Mesodermal cell (in vitro differentiated cells): ENCODE results near the gene TPSD1.
"Not testable (repeated sequence)": the region's sequence is repeated elsewhere in the genome, so short reads cannot be mapped to it uniquely, and the experiment has no call there.

Experiments used
- H3K27ac ChIP-seq: 2 replicates; pipeline ENCODE4 v1.7.0; 2013; ENCODE audit warnings: mild to moderate bottlenecking, low read depth, low read length, moderate library complexity; ENCODE audit not compliant: severe bottlenecking
- H3K36me3 ChIP-seq: 2 replicates; pipeline ENCODE4 v1.7.1; 2013; ENCODE audit warnings: mild to moderate bottlenecking, low read length, moderate library complexity; ENCODE audit not compliant: control insufficient read depth, insufficient read depth
- H3K4me1 ChIP-seq: one replicate; pipeline ENCODE4 v1.7.1; 2013; ENCODE audit warnings: mild to moderate bottlenecking, low read length; ENCODE audit not compliant: insufficient read depth, control insufficient read depth, poor library complexity, severe bottlenecking
- H3K4me3 ChIP-seq: 2 replicates; pipeline ENCODE4 v1.7.0; 2013; ENCODE audit warnings: low read length, control low read depth, mild to moderate bottlenecking; ENCODE audit not compliant: insufficient read depth, poor library complexity, severe bottlenecking; ENCODE audit errors: extremely low read depth
- H3K9me3 ChIP-seq: 2 replicates; pipeline ENCODE4 v1.7.1; 2013; ENCODE audit warnings: mild to moderate bottlenecking, low read length, moderate library complexity; ENCODE audit not compliant: control insufficient read depth
- WGBS, 2 experiments: methylation state at CpG; one replicate each; pipeline ENCODE4 v1.1.5; 2013; ENCODE audit warnings: missing lambda C conversion rate in 2 of 2; ENCODE audit not compliant: insufficient coverage in 2 of 2; 5-methylcytosine and 5-hydroxymethylcytosine counted together

TPSD1 gene

DNA sequence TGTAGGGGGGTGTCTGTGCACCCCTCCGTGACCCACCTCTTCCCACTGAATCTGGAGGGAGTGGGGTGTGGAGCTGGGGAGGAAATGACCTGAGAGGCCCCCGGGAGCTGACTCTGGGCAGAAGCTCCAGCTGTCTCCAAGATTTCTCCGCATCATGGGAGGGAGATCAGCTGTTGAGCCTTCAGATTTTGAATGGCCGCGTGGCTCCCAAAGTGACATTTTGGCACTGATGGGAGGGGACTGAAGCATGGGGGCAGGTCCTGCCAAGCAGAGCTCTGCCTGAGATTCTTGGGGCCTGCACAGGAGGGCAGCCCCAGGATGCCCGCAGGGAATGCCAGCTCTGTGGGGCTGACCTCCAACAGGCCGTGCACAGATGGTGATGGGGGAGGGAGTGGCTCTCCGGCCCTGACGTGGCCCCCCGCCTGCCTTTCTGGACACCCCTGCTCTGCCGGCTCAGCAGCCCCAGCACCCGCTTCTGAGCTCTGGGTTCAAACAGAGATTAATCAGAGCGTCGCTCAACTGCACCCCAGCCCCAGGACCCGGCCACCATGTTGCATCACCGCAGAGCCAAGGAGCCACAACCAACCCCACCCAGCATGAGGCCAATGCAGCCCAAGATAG, 28.2 kb downstream of the TPSD1 start:
- Histone ChIP-seq H3K4me1 (peaks cover 8% of the 10 kb centered on the region), H3K9me3 (no peaks in the 10 kb centered on the region), H3K4me3 (no peak overlapping the region), H3K27ac (no peak overlapping the region), H3K36me3 (no peaks in the 10 kb centered on the region)
- 83 to 92% methylated on average over 10 to 13 of the region's 16 CpGs for WGBS, 2 experiments

GRCh38 chr16:1285669-1286512, 30.0 kb downstream of the TPSD1 start:
- Histone ChIP-seq H3K4me1 (peaks cover 13% of the 10 kb centered on the region), H3K9me3 (no peaks in the 10 kb centered on the region), H3K36me3 (no peaks in the 10 kb centered on the region), H3K4me3 (no peak overlapping the region), H3K27ac (no peak overlapping the region)
- 86% methylated on average over 32 to 35 of the region's 38 CpGs for WGBS, 2 experiments

DNA sequence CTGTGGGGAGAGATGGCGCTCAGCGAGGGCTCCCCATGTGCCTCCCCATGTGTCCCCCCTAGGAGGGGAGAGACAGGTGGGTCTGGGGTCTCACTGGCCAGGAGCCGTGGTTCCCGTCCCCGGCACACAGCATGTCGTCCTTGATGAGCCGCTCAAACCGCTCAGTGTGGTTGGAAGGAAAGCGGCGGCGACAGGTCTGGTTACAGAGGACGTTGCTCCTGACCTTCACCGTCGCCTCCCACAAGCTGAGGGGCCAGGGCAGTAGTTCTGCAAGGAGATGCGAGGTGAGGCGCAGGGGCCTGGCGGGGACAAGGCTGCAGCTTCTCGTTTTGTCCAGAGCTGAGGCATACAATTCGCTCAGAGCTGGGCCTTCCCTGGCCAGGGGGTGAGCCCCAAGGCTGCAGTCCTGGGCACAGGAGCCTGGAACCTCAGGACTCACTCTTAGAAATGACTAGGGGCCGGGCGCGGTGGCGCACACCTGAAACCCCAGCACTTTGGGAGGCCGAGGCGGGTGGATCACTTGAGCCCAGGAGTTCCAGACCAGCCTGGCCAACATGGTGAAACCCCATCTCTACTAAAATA, 30.7 kb downstream of the TPSD1 start:
- Histone ChIP-seq H3K36me3 (no peaks in the 10 kb centered on the region), H3K27ac (no peak overlapping the region), H3K4me3 (no peak overlapping the region), H3K4me1 (peaks cover 13% of the 10 kb centered on the region), H3K9me3 (no peaks in the 10 kb centered on the region)
- 82 to 90% methylated on average over 22 to 24 of the region's 25 CpGs for WGBS, 2 experiments

DNA sequence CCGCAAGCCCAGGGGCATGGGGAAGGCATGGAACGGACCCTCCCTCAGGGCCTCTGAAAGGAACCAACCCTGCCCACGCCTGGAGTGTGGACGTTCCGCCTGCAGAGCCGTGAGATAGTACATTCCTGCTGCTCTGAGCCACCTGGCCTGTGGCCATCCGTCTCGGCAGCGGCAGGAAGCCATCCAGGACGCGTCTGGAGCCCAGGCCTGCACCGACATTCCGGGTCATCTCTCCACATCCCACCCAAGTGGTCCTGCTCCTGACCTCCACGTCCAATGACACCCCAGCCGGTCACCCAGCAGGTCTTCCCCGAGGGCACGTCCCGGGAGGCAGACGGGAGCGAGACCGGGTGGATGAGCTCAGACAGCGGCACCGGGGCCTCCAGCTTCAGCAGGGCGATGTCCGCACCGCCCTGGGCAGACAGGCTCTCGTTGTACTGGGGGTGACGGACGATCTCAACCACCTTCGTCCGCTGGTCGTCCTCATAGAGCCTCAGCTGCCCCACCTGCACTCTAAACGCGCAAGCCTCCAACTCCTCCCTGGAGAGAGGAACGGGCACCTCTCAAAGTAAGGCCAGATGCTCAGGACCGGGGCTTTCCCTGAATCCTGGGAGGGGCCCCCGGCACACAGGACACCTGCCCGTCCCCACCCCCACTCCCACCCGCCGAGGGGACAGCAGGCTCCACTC, 32.3 kb downstream of the TPSD1 start:
- Histone ChIP-seq H3K9me3 (no peaks in the 10 kb centered on the region), H3K4me1 (peaks cover 12% of the 10 kb centered on the region), H3K4me3 (no peak overlapping the region), H3K27ac (no peak overlapping the region), H3K36me3 (no peaks in the 10 kb centered on the region)
- WGBS, 2 experiments = 80 to 82% methylated on average over 33 to 39 of the region's 40 CpGs

DNA sequence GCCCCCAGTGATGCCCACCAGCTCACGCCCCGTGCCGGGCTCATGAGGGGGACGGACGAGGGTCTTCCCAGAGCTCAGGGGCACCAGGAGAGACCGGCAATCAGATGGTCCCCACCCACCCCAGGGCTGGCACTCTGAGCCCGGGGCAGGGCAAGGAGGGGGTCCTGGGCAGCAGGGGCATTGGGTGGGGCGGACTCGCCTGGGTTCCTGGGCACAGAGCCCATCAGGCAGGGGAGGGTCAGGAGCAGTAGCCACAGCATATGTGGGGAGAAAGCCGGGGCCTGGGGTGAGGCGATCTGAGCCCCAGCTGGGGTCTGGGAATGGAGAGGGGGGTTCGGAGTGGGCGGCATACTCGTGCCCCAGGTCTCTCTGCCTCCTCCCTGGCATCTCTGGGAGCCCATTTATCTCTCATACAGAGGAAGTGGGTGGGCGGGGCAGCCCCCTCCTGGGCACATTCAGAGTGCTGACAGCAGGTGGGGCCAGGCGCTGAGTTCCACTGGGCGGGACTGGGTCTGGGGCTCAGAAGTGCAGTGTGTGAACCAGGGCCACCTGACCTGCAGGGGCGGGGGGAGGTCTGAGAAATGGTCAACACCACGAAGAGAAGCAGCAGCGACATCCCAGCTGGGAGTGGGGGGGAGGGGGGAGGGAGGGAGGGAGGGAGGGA, 33.1 kb downstream of the TPSD1 start:
- WGBS, 2 experiments = 42 to 62% methylated on average over 13 to 17 of the region's 20 CpGs
- H3K4me3 ChIP-seq = no peak overlapping the region
- H3K9me3 ChIP-seq = no peaks in the 10 kb centered on the region
- H3K27ac ChIP-seq = no peak overlapping the region
- H3K36me3 ChIP-seq = no peaks in the 10 kb centered on the region
- peaks cover 8% of the 10 kb centered on the region for H3K4me1 ChIP-seq

DNA sequence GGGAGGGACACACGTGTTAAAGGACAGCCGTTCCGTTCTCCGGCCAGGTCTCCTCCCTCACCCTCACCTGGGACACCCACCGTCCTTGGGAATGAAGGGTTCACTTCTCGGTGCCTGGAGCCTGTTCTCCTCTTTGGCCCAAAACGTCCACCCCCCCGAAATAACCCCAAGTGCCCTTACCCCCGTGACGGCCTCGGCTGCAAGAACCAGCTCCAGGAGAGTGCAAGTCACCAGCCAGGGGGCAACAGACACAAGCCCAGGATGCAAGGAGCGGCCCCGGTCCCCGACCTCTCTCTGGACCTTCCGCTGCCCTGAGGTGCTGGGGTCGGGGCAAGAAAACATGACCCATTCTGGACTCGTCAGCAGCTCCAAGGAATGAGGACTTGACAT, 33.6 kb downstream of the TPSD1 start:
- 5 to 7% methylated on average over 10 to 11 of the region's 17 CpGs for WGBS, 2 experiments
- Histone ChIP-seq H3K9me3 (no peaks in the 10 kb centered on the region), H3K27ac (no peak overlapping the region), H3K4me3 (no peak overlapping the region), H3K36me3 (no peaks in the 10 kb centered on the region), H3K4me1 (peaks cover 5% of the 10 kb centered on the region)

DNA sequence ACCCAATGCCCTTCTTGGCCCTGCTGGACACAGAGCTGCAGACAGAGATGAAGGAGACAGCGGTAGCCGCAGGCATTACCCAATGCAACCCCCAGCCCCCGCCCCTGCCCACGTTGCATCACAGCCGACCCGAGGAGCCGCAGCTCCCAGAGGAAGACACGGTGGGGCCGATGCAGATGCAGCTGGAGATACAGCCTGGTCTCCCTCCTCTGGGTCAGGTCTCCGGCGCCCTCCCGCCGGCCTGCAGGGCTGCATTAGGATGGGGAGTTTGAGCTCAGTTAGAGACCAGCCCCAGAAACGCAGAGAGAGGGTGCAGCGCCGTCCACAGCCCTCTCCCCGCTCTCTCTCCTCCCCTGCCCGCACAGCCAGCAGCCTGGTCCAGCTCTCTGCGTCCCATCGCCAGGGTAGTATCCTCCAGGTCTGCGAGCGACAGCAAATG, 34.2 kb downstream of the TPSD1 start:
- Histone ChIP-seq H3K36me3 (no peaks in the 10 kb centered on the region), H3K9me3 (no peaks in the 10 kb centered on the region), H3K4me1 (peaks cover 5% of the 10 kb centered on the region), H3K27ac (no peak overlapping the region), H3K4me3 (no peak overlapping the region)
- 13 to 19% methylated on average over 10 to 21 of the region's 22 CpGs for WGBS, 2 experiments

GRCh38 chr16:1290860-1291575, 35.1 kb downstream of the TPSD1 start:
- Histone ChIP-seq H3K36me3 (no peaks in the 10 kb centered on the region), H3K4me1 (peaks cover 5% of the 10 kb centered on the region), H3K27ac (no peak overlapping the region), H3K4me3 (no peak overlapping the region), H3K9me3 (no peaks in the 10 kb centered on the region)
- WGBS, 2 experiments = 81 to 88% methylated on average over 26 of the region's 29 CpGs

DNA sequence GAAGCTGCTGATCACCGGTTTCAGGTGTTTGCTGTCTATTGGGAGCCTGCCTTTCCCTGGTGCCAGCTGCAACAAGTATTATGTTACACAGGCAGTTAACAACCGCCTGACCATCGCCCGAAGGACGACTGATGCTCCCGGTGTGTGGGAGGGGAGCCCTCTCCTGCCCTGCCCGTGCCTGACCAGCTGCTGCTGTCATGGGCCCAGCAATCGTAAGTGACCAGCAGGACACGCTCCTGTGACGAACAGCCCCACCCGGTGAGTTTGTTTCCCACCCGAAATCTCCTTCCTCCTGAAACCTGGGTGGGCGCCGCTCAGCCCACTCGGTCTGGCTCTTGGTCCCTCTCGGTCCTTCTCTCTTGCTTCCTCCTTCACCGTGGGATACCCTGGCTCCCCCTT, 35.7 kb downstream of the TPSD1 start:
- WGBS, 2 experiments = 76 to 86% methylated on average over 16 to 17 of the region's 17 CpGs

DNA sequence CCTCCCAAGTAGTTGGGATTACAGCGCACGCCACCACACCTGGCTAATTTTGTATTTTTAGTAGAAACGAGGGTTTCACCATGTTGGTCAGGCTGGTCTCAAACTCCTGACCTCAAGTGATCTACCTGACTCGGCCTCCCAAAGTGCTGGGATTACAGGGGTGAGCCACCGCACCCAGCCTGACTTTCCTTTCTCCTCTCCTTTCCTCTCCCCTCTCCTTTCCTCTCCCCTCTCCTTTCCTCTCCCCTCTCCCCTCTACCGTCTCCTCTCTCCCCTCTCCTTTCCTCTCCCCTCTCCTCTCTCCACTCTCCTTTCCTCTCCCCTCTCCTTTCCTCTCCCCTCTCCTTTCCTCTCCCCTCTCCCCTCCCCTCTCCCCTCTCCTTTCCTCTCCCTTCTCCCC, 36.3 kb downstream of the TPSD1 start:
- H3K27ac ChIP-seq, H3K4me3 ChIP-seq, H3K4me1 ChIP-seq, H3K9me3 ChIP-seq, H3K36me3 ChIP-seq: not testable (repeated sequence)
- WGBS, 2 experiments = 90 to 95% methylated on average over 3 to 5 of the region's 6 CpGs

More for the DNA sequence above, 35.7 kb downstream of the TPSD1 start:
- no peaks in the 10 kb centered on the region for H3K9me3 ChIP-seq
- no peak overlapping the region for H3K4me3 ChIP-seq
- no peaks in the 10 kb centered on the region for H3K36me3 ChIP-seq
- no peak overlapping the region for H3K27ac ChIP-seq
- peaks cover 5% of the 10 kb centered on the region for H3K4me1 ChIP-seq
